Mesothelial cell of epicardium (in vitro differentiated cells): ENCODE results near the gene OLFM1. TPM values are rescaled to one million over a fixed set of nuclear protein-coding genes. Genes with fewer than 3 reads are reported as not detected.

ENCODE experiments used
- DNase-seq, 2 experiments: peaks; one replicate each; pipeline ENCODE4 v3.0.0; 2021; ENCODE audit warnings: low spot score in 2 of 2; ENCODE audit not compliant: unreplicated experiment in 2 of 2
- H3K27ac Mint-ChIP-seq: 2 replicates; pipeline ENCODE4 v1.8.0; 2021; ENCODE audit warnings: mixed read lengths
- H3K27me3 Mint-ChIP-seq: 2 replicates; pipeline ENCODE4 v1.8.0; 2021; ENCODE audit warnings: low read depth, mixed read lengths
- H3K36me3 Mint-ChIP-seq: 2 replicates; pipeline ENCODE4 v1.8.0; 2021; ENCODE audit warnings: mixed read lengths
- H3K4me1 Mint-ChIP-seq: 2 replicates; pipeline ENCODE4 v1.8.0; 2021; ENCODE audit warnings: mixed read lengths
- H3K4me3 Mint-ChIP-seq: 2 replicates; pipeline ENCODE4 v1.8.0; 2021; ENCODE audit warnings: mild to moderate bottlenecking, moderate library complexity, mixed read lengths
- H3K9me3 Mint-ChIP-seq: 2 replicates; pipeline ENCODE4 v1.8.0; 2021; ENCODE audit warnings: mixed read lengths
- total RNA-seq: library from RNA; stranded (reverse); gene quantifications from 3 replicates; pipeline ENCODE4 v1.2.1, GENCODE V29; 2021
- TF ChIP-seq, protein P1 (sequence below): fragments of 200-600 bp; sonication (generic); IDR thresholded peaks from one replicate; pipeline ENCODE4 v1.5.0; 2021; ENCODE audit warnings: antibody characterized with exemption; ENCODE audit not compliant: unreplicated experiment

OLFM1 gene
- total RNA-seq, 1 donor from 2014 or later, result 2.0 TPM

DNA sequence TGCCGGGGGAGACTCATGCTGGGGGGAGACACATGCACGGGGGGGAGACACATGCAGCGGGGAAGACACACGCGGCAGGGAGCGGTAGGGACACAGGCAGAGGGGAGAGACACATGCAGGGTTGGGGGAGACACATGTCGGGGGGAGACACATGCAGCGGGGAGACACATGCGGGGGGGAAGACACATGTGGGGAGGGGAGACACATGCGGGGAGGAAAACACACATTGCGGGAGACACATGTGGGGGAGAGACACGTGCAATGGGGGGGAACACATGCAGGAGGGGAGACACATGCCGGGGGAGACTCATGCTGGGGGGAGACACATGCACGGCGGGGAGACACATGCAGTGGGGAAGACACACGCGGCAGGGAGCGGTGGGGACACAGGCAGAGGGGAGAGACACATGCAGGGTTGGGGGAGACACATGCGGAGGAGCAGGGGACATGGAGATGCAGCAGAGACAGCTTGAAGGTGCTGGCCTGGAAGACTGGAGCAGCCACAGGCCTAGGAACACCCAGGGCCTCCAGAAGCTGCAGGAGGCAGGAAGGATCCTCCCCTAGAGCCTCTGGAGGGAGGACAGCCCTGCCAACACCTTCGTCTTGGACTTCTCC, 20.3 kb upstream of the OLFM1 start:
- TF ChIP-seq, protein P1, sequence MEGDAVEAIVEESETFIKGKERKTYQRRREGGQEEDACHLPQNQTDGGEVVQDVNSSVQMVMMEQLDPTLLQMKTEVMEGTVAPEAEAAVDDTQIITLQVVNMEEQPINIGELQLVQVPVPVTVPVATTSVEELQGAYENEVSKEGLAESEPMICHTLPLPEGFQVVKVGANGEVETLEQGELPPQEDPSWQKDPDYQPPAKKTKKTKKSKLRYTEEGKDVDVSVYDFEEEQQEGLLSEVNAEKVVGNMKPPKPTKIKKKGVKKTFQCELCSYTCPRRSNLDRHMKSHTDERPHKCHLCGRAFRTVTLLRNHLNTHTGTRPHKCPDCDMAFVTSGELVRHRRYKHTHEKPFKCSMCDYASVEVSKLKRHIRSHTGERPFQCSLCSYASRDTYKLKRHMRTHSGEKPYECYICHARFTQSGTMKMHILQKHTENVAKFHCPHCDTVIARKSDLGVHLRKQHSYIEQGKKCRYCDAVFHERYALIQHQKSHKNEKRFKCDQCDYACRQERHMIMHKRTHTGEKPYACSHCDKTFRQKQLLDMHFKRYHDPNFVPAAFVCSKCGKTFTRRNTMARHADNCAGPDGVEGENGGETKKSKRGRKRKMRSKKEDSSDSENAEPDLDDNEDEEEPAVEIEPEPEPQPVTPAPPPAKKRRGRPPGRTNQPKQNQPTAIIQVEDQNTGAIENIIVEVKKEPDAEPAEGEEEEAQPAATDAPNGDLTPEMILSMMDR, result no peak
- peaks cover 43% of the 10 kb centered on the region for H3K27me3 Mint-ChIP-seq
- DNase-seq, result peak in 1 of 2 experiments; percentile 0
- no peaks in the 10 kb centered on the region for H3K4me1 Mint-ChIP-seq
- no peak overlapping the region for H3K4me3 Mint-ChIP-seq
- H3K36me3 Mint-ChIP-seq, result peaks cover 2% of the 10 kb centered on the region
- H3K9me3 Mint-ChIP-seq, result peaks cover 28% of the 10 kb centered on the region
- no peak overlapping the region for H3K27ac Mint-ChIP-seq

DNA sequence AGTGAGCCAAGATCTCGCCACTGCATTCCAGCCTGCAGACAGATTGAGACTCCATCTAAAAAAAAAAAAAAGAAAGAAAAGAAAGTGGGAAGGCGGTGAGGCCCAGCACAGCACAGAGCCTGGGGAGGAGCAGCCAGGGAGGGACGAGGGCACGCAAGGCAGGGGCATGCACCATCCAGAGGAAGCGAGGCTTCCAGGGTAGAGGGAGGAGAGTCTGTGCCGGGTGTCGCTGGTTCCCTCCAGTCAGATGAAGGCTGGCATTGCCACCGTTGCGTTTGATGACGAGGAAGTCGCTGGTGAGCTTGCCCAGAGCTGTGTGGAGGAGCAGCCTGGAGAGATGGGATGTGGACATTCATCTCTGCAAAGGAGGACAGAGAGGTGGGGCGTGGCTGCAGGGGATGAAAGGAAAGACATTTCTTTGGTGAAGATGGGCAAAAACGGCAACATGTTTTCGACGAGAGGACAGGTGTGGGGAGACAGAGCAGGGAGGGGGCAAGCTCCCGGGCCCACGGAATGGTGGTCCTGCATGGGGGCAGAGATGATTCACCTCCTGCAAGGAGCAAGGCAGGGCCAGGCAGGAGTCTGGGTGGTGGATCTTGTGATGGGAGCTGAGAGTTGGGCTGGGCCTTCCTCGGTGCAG, 18.6 kb upstream of the OLFM1 start:
- Mint-ChIP-seq H3K4me3 (no peak overlapping the region), H3K27ac (no peak overlapping the region), H3K9me3 (peaks cover 18% of the 10 kb centered on the region), H3K4me1 (no peaks in the 10 kb centered on the region), H3K36me3 (peaks cover 2% of the 10 kb centered on the region), H3K27me3 (peaks cover 60% of the 10 kb centered on the region)
- TF ChIP-seq, protein P1, result no peak
- peak in 1 of 2 experiments; percentile 12 for DNase-seq

- Mint-ChIP-seq H3K27me3 (peaks cover 65% of the 10 kb centered on the region), H3K9me3 (peaks cover 11% of the 10 kb centered on the region), H3K4me1 (no peaks in the 10 kb centered on the region), H3K4me3 (no peak overlapping the region), H3K36me3 (no peaks in the 10 kb centered on the region), H3K27ac (no peak overlapping the region)
- TF ChIP-seq, protein P1, result no peak
- peak in 1 of 2 experiments; percentile 2 for DNase-seq
Observed at GRCh38 chr9:135069558-135070197, 17.8 kb upstream of the OLFM1 start.

- DNase-seq, result peak in 1 of 2 experiments; percentile 12
- H3K4me3 Mint-ChIP-seq, result no peak overlapping the region
- TF ChIP-seq, protein P1, result no peak
- H3K27me3 Mint-ChIP-seq, result peaks cover 72% of the 10 kb centered on the region
- peaks cover 7% of the 10 kb centered on the region for H3K9me3 Mint-ChIP-seq
- no peak overlapping the region for H3K27ac Mint-ChIP-seq
- no peaks in the 10 kb centered on the region for H3K36me3 Mint-ChIP-seq
- no peaks in the 10 kb centered on the region for H3K4me1 Mint-ChIP-seq
Observed at GRCh38 chr9:135070198-135070951, 17.1 kb upstream of the OLFM1 start.

DNA sequence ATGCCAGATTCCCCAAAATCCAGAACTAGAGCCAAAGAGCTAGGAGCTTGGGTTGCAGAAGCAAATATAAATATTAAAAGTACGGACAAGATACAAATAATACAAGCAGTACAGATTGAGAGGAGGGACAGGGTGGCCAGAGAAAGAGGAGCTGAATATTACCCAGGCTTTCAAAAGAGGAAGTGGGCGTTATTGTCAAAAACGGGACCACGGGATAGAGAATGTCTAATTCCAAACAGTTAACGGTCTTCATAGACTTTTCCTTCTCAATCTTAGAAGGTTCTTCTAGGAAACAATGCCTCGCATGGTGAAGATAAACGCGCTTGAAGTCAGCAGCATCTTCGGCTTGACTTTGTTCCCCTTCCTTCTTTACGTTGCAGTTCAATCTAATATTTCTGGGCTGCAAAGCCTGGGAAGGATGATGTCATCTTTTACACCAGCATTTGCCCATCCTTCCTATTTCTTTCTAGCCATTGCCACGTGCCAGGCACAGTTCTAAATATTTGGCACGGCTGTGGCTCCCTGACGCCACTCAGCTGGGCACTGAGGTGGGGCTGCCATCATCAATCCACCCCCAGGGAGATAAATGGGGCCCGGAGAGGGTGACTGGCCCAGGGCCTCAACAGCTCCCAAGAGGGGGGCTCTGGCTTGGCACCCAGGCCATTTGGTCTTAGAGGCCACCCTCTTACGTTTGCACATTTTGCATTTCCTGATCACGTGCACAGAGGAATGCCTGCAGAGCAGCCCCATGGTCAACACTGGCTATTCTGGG, 16.3 kb upstream of the OLFM1 start:
- Mint-ChIP-seq H3K27ac (no peak overlapping the region), H3K27me3 (peaks cover 73% of the 10 kb centered on the region), H3K4me1 (no peaks in the 10 kb centered on the region), H3K9me3 (no peaks in the 10 kb centered on the region), H3K4me3 (no peak overlapping the region), H3K36me3 (no peaks in the 10 kb centered on the region)
- peak in 1 of 2 experiments; percentile 2 for DNase-seq
- TF ChIP-seq, protein P1, result no peak
